Hindlimb muscle (tissue), 1 donor: Measurements from ENCODE around the gene ELMO3. TPM values are rescaled to one million over a fixed set of nuclear protein-coding genes. Genes with fewer than 3 reads are reported as not detected.

Source experiments
- DNase-seq: peaks from one replicate; pipeline ENCODE4 v3.0.0-alpha.2; 2013
- polyA plus RNA-seq: library from polyadenylated mRNA; unstranded; fragments of 120-200 nt; gene quantifications from one replicate; pipeline ENCODE4 v1.2.1, GENCODE V29; 2013; ENCODE audit not compliant: insufficient read length

The ELMO3 gene
- polyA plus RNA-seq, 1 donor = 1.1 TPM

GRCh38 chr16:67200491-67200890 is 1.6 kb downstream of the ELMO3 start:
- no peak for DNase-seq

- no peak for DNase-seq
These were observed 2.7 kb downstream of the ELMO3 start for GRCh38 chr16:67201411-67202345.

GRCh38 chr16:67202426-67202825 is 3.5 kb downstream of the ELMO3 start:
- DNase-seq = no peak

GRCh38 chr16:67202956-67203493 is 4.1 kb downstream of the ELMO3 start:
- no peak for DNase-seq

- no peak for DNase-seq
These were observed 5.1 kb downstream of the ELMO3 start for GRCh38 chr16:67204076-67204475.

GRCh38 chr16:67206129-67206837 is 7.4 kb downstream of the ELMO3 start:
- no peak for DNase-seq

GRCh38 chr16:67206838-67207248 is 7.9 kb downstream of the ELMO3 start:
- DNase-seq = no peak

GRCh38 chr16:67207249-67208091 is 8.5 kb downstream of the ELMO3 start:
- no peak for DNase-seq

GRCh38 chr16:67208154-67208896 is 9.4 kb downstream of the ELMO3 start:
- DNase-seq = no peak

- DNase-seq = no peak
These were observed 10.6 kb downstream of the ELMO3 start for GRCh38 chr16:67209565-67209964.

- no peak for DNase-seq
These were observed 11.4 kb downstream of the ELMO3 start for GRCh38 chr16:67210069-67210937.

GRCh38 chr16:67211674-67212073 is 12.7 kb downstream of the ELMO3 start:
- DNase-seq = no peak

GRCh38 chr16:67212766-67213165 is 13.8 kb downstream of the ELMO3 start:
- no peak for DNase-seq

- DNase-seq = no peak
These were observed 14.5 kb downstream of the ELMO3 start for GRCh38 chr16:67213197-67214019.

GRCh38 chr16:67215706-67216105 is 16.8 kb downstream of the ELMO3 start:
- no peak for DNase-seq

GRCh38 chr16:67216612-67217490 is 17.9 kb downstream of the ELMO3 start:
- no peak for DNase-seq

GRCh38 chr16:67223992-67224391 is 25.1 kb downstream of the ELMO3 start:
- DNase-seq = no peak

GRCh38 chr16:67226295-67226803 is 27.4 kb downstream of the ELMO3 start:
- DNase-seq = no peak
